HPDE6-E6E7 (cell line): ENCODE measurements around the gene P4HB.

Experiments used
- DNase-seq: peaks from one replicate; pipeline ENCODE4 v3.0.0; 2011; ENCODE audit warnings: missing footprints; ENCODE audit errors: extremely low spot score

P4HB gene

DNA sequence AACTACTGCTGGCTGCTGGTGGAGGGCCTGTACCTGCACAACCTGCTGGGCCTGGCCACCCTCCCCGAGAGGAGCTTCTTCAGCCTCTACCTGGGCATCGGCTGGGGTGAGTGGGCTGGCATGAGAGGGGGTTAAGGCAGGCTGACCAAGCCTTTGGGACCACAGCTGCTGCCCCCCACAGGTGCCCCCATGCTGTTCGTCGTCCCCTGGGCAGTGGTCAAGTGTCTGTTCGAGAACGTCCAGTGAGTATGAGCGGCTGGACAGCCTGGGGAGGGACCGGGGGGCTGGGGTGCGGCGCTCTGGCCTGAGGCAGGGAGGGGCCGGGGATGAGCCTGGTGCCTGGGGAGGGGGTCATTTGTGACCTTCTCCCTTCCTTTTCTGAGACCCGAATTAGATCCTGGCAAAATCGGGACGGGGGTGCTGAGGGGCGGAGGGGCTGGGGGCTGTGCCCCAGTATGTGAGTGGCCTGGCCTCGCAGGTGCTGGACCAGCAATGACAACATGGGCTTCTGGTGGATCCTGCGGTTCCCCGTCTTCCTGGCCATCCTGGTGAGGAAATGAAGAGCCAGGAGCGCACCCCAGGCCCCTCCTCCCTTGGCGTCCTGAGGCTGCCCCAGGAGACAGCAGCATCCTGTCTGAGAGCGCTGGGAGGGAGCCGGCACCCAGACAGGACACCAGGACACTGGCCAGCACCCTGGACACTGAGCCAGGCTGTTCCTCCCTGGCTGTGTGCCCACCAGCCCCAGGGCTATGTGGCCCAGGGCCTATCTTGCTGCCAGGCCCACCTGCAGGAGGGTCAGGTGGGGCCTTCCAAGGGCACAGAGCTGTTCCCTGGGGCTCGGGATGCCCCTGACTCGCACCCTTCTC lies 48.4 kb downstream of the P4HB start:
- no peak for DNase-seq

DNA sequence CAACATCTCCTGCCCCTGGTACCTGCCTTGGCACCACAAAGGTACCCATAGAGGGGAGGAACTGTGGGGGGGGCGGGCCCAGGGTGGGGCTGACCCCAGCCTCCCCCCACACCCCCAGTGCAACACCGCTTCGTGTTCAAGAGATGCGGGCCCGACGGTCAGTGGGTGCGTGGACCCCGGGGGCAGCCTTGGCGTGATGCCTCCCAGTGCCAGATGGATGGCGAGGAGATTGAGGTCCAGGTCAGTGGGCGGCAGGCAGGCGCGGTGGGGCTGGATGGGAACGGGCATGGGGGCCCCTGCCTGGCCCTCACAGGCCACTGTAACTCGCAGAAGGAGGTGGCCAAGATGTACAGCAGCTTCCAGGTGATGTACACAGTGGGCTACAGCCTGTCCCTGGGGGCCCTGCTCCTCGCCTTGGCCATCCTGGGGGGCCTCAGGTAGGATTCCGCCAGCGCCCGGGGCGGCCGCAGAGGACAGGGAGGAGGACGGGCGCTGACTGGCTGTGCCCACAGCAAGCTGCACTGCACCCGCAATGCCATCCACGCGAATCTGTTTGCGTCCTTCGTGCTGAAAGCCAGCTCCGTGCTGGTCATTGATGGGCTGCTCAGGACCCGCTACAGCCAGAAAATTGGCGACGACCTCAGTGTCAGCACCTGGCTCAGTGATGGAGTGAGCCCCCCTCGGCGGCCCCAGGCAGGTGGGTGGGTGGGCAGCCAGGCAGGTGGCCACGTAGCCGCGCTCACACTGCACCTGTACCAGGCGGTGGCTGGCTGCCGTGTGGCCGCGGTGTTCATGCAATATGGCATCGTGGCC lies 49.2 kb downstream of the P4HB start:
- DNase-seq: no peak

DNA sequence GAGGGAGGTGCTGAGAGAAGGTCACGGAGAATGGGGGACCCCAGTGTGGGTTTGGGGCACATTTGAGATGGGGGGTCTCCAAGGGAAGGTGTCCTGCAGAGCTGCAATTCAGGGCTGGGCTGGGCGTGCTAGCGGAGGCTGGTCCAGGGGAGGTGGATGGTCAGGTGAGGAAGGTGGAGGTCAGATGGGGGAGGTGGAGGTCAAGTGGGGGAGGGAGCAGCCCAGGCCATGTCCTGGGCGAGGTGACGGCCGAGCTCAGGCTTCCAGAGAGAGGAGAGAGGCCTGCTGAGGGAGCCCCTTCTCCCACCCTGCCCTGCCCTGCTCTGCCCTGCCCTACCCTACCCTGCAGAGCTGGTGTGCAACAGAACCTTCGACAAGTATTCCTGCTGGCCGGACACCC lies 49.9 kb downstream of the P4HB start:
- DNase-seq: no peak

GRCh38 chr17:81809556-81809998 lies 50.8 kb downstream of the P4HB start:
- DNase-seq: no peak

DNA sequence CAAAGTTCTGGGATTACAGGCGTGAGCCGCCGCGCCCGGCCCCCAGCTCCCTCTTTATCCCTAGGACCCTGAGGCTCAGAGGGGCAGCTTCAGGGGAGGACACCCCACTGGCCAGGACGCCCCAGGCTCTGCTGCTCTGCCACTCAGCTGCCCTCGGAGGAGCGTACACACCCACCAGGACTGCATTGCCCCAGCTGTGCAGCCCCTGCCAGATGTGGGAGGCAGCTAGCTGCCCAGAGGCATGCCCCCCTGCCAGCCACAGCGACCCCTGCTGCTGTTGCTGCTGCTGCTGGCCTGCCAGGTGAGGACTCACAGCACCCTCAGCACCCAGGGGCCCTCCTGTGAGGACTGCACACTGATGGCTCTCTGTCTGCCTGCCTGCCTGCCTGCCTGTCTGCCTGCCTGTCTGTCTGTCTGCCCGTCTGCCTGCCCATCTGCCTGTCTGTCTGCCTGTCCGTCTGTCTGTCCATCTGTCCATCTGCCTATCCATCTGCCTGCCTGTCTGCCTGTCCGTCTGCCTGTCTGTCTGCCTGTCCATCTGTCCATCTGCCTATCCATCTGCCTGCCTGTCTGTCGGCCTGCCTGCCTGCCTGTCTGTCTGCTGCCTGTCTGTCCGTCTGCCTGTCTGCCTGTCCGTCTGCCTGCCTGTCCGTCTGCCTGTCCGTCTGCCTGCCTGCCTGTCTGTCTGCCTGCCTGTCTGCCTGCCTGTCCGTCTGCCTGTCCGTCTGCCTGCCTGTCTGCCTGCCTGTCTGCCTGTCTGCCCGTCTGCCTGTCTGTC lies 51.4 kb downstream of the P4HB start:
- DNase-seq: no peak

- DNase-seq: no peak
Observed at GRCh38 chr17:81807839-81808238, 52.5 kb downstream of the P4HB start.

- DNase-seq: no peak
Observed at GRCh38 chr17:81807210-81807719, 53.1 kb downstream of the P4HB start.

DNA sequence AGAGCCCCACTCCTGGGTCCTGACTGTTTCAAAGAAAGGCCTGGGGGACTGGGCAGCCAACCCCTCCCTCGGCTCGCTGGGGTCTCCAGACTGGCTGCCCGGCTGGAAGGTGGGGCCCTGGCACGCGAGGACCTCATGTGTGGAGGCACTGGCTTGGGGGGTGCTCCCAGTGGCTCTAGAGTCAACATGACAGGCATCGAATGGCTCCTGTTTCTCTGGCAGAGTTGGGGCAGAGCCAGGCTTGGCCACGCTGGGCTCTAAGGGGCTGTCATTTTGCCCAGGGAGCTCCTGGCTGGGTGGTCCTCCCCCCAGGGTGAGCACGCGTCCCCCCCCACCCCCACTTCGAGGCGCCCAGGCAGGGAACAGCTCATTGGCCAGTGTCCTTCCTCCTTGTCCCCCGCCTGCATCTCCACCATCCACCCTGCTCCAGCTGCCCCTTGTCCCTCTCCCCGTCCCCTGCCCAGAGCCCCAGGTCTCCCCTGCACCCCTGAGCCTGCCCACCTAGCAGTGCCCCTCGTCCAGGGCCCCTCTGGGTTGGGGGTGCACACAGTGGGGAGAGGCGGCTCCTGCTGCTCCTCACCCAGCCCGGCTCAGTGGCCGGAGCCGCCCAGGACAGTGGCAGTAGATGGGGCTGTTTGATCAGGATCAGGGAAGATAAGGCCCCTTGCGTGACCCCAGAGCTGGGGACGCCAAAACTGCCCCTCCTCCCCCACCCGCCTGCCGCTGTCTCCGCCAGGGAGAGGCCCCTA lies 53.7 kb downstream of the P4HB start:
- no peak for DNase-seq

DNA sequence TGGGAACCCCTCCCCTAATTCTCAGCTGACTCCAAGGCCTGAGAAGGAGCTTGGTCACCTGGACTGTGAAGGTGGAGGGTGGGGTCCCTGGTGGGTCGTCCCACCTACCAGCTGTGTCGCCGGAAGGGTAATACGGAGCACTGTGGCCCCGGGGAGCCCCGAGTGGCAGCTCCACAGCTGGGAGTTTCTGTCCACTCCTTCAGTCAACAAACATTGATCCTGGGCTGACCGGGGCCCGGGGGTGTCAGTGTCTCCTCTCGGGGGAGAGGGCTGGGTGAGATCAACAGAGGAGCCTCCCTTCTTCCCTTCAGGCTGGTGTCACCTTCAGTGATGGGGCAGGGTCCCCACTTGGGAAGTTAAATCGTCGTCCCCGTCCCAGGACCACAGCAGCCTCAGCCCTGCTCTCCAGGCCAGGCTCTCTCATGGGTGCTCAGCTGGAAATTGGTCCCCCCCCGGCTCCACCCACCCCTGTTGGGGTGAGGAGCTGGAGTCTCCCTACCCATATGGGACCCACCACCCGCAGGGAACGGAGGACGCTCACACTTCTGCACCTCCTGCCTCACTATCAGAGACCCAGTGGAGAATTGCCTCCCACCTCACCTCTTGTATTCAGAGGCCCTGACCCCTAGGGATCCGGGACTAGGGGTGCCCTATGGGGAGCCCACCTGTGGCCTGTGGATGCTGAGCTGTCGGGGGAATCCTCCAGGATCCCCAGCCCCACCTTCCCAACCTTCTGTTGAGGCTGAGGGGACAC lies 54.5 kb downstream of the P4HB start:
- no peak for DNase-seq

- no peak for DNase-seq
Observed at GRCh38 chr17:81804559-81805399, 55.6 kb downstream of the P4HB start.

- no peak for DNase-seq
Observed at GRCh38 chr17:81803728-81804558, 56.4 kb downstream of the P4HB start, which contains the start of gene GCGR. Gene GCGR (plus strand): TSS chr17:81804150. CDS start chr17:81809019, 4,869 bp downstream.

- no peak for DNase-seq
Observed at GRCh38 chr17:81802856-81803643, 57.3 kb downstream of the P4HB start.

DNA sequence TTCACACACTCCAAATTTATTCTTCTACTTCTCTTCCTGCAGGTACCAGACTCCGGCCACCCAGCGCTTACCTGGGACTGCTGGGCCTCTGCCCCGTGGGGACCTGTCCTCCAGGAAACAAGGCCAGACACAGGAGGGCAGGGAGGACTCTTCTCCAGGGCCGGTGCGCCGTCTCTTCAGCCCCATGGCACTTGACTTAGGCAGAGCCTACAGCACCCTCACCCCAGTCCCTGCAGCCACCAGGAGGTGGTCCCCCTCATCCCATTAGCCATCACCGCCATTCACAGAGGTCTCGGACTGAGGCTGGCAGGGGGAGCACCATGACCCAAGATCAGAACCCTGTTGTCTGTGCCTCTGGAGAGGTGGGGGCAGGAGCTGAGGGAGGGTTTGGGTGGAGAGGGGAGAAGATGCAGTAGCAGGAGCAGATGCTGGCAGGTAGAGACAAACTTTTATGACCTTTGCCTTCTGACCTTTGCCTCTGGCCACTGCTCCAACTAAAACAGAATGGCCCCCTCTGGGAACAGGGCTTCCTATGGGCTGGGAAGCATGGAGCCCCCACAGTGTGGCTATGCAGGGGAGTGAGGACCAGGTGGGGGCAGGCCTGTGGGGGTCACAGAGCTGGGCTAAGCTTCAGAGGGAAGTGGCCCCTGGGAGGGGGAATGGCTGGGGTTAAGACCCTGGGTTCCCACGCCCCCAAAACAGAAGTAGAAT lies 58.1 kb downstream of the P4HB start:
- DNase-seq: no peak

GRCh38 chr17:81801327-81801726 lies 59.0 kb downstream of the P4HB start:
- no peak for DNase-seq

- DNase-seq: no peak
Observed at GRCh38 chr17:81794509-81794908, 65.8 kb downstream of the P4HB start.

GRCh38 chr17:81794074-81794476 lies 66.3 kb downstream of the P4HB start:
- DNase-seq: no peak
